HG03159 (cell line): Measurements from ENCODE around the gene PCLAF.
"Not testable (repeated sequence)": the region's sequence is repeated elsewhere in the genome, so short reads cannot be mapped to it uniquely, and the experiment has no call there.

Experiments used
- ATAC-seq: cut with Tn5 transposase; IDR thresholded peaks from one replicate; pipeline ENCODE4 v1.9.1; 2021; ENCODE audit warnings: mild to moderate bottlenecking, moderate library complexity; ENCODE audit not compliant: unreplicated experiment

The PCLAF gene

GRCh38 chr15:64369078-64369607, 12.1 kb downstream of the PCLAF start:
- ATAC-seq = no peak

DNA sequence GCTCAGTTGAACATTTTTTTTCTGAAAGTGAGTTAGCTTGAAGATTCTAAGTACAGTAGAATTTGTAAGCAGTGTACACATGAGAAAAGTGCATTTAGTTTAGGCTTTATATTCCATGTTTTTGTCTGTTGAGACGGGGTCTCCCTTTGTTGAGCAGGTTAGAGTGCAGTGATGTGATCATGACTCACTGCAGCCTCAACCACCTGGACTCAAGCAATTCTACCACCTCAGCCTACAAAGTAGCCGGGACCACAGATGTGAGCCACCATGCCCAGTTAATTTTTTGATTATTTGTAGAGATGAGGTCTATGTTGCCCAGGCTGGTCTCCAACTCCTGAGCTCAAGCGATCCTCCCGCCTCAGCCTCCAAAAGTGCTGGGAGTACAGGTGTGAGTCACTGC, 20.0 kb downstream of the PCLAF start:
- ATAC-seq = no peak

DNA sequence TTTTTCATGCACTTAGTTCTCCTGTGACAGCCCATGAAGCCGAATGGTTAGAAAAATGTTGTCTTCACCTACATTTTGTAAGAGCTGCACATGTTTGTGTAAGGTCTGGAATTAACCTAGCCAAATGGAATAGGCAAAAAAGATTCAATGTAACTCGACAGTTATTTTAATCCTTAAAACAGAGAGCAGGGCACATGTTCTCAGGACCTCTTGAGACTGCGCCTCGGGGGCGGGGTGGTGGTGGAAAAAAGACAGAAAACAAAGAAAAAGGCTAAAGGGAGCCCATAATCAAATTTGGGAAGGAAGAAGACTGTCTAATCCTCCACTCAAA, 24.6 kb downstream of the PCLAF start:
- no peak for ATAC-seq

GRCh38 chr15:64355944-64356709, 25.1 kb downstream of the PCLAF start, which contains the start of gene CSNK1G1:
Gene CSNK1G1 (minus strand): TSS chr15:64356173. CDS start chr15:64300499, 55,674 bp downstream.
- peak; percentile 92 for ATAC-seq

DNA sequence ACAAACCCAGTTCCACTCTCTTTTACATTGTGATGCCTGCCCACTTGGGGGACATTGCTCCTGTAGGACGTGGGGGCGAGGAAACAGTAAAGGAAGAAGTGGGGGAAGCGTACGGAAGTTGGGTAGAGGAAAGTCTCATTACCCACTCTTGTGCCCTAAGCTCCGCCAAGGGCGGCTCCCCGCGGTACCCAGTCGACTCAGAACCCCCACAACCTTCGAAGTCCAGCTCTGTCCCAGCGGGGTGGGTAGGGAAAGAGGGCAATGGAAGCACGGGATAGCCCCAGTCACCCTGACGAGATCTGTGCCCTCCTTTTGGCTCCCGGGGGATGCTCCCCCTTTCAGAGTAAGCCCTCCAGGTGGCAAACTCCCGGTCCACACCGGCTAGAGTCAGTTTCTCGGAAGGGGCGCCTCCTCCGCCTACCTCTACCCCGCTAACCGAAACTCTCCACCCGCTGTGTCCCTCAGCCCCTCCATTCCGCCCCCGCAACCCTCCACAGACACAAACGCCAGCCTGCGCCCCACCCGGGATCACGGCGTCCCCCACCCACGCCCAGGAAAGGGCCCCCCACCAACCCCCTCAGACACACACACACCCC, 25.8 kb downstream of the PCLAF start:
- ATAC-seq = peak; percentile 29

DNA sequence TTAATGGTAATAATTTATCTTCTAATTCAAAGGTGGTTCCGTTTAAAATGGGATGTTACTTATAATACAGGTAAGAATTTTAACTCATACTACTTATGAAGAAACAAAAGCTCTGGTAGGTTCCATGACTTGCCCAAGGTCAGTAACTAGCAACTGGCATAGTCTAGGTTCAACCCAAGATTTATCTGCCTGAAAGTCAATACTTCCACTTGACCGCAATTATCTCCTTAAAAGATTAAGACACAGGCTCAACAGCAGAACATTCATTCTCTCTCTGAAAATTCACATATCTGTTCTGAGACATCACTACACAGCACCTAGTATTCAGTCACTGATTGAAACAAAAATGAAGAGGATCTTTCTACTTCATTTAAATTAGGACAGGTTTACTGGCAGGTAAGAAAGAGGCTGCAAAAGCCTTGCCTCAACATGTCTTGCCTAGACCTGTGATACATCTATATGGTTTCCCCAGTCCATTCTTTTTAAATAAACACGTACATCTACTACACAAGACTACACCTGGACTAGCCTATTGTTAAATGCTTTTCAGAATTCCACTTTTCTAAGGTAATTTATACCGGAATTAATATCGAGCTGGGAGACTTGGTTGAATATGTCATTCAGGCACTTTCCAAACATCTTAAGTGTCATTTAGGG, 26.4 kb downstream of the PCLAF start:
- no peak for ATAC-seq

GRCh38 chr15:64351265-64351664, 30.0 kb downstream of the PCLAF start:
- no peak for ATAC-seq

- no peak for ATAC-seq
These were observed 31.9 kb downstream of the PCLAF start for GRCh38 chr15:64349375-64349774.

GRCh38 chr15:64348455-64348854, 32.8 kb downstream of the PCLAF start:
- no peak for ATAC-seq

DNA sequence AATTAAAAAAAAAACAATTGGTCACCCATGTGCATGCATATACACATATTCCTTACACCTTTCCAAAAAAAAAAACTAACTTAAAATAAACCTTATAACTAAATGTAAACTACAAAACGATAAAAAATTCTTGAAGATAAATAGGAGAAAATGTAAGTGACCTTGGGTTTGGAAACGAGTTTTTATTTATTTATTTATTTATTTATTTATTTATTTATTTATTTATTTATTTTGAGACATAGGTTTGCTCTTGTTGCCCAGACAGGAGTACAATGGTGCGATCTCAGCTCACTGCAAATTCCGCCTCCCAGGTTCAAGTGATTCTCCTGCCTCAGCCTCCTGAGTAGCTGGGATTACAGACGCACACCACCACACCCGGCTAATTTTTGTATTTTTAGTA, 35.0 kb downstream of the PCLAF start:
- ATAC-seq = not testable (repeated sequence)

DNA sequence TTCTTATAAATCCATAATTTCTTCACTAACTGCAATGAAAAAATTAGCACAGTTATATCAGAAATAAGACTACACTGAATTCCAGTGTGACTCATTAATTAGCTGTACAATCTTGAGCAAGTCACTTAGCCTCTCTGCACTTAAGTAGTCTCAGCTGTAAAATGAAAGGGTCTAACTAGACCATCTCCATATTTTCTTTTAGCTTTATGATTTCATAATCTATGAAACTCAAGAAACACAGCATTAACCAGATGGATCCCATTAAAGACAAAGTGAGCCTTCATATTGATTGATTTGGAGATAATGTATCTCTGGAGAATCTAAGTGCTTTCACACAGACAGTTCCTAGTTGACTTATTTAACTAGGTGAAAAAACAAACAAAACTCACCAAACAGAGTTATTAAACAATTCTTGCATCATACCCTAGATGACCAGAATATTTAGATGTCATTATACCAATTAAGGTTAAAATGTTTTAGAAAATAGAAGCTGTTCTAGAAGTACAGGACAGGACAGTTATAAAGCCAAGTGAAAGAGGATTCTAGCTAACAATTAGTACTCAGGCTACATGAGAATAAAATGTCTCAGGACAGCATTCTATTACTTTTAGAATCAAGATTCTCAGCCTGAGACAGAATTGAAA, 36.5 kb downstream of the PCLAF start:
- no peak for ATAC-seq

GRCh38 chr15:64343841-64344240, 37.4 kb downstream of the PCLAF start:
- ATAC-seq = no peak

GRCh38 chr15:64343222-64343621, 38.0 kb downstream of the PCLAF start:
- no peak for ATAC-seq

GRCh38 chr15:64341961-64342360, 39.3 kb downstream of the PCLAF start:
- no peak for ATAC-seq

DNA sequence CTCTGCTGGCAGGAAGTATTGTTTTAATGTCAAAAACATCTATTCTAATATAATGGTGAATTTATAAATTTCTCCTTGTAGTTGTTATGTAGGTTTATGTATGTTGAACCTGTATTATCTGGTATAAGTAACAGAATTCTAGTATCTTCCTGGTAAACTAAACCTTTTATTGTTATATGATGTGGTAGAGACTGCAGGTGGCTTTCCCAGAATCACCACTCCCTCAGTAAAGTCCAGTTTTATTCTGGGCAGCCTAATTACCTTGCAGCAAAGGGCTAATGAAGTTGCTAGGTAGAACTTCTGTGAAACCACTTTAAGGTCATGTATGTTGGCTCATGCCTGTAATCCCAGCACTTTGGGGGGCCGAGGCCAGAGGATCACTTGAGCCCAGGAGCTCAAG, 40.9 kb downstream of the PCLAF start:
- no peak for ATAC-seq

GRCh38 chr15:64337761-64338160, 43.5 kb downstream of the PCLAF start:
- ATAC-seq = no peak

- ATAC-seq = no peak
These were observed 47.0 kb downstream of the PCLAF start for GRCh38 chr15:64333986-64334929.

GRCh38 chr15:64333516-64333915, 47.7 kb downstream of the PCLAF start:
- ATAC-seq = no peak

- not testable (repeated sequence) for ATAC-seq
These were observed 49.6 kb downstream of the PCLAF start for GRCh38 chr15:64331668-64332067.

- ATAC-seq = not testable (repeated sequence)
These were observed 54.3 kb downstream of the PCLAF start for GRCh38 chr15:64326975-64327374.
